ENCODE data around the gene AKAP6. TPM values are rescaled to one million over a fixed set of nuclear protein-coding genes. Genes with fewer than 3 reads are reported as not detected.

Gene AKAP6
- total RNA-seq, 1 experiment from 2014 or later: 1.9 TPM

DNA sequence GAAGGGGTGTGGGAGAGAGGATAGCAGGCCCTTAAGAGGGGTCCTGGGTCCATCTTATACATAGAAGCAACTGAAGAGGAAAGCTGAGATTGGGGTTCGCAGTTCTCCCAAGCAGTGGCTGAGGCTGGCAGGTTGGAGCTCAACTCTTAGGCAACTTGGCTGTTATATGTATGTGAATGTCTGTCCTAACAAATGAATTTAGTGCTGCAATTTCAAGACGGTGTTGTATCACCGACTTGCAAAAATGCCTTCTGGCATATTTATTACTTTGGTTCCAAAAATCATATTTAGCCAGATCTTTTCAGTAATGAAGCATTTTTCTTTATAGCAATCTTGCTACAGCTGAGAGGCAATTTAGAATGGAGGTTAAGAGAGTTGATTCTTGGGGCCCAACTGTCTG, 148.3 kb downstream of the AKAP6 start (continued):
- TF ChIP-seq CBX3 (IDR thresholded peaks at IDR 0.05; ENCODE audit: low read depth): no peak
- no peak for TF ChIP-seq TCF7L2 (IDR thresholded peaks at IDR 0.05; ENCODE audit: borderline replicate concordance, extremely low read depth, insufficient read depth, insufficient read length)
- no peak for TF ChIP-seq SP1 (IDR thresholded peaks at IDR 0.05; ENCODE audit: low read depth)
- no peak for TF ChIP-seq POLR2A (IDR thresholded peaks at IDR 0.05; ENCODE audit: borderline replicate concordance, extremely low read depth, insufficient read depth, insufficient read length)
- TF ChIP-seq, protein P1, sequence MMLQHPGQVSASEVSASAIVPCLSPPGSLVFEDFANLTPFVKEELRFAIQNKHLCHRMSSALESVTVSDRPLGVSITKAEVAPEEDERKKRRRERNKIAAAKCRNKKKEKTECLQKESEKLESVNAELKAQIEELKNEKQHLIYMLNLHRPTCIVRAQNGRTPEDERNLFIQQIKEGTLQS (IDR thresholded peaks at IDR 0.05): no peak

DNA sequence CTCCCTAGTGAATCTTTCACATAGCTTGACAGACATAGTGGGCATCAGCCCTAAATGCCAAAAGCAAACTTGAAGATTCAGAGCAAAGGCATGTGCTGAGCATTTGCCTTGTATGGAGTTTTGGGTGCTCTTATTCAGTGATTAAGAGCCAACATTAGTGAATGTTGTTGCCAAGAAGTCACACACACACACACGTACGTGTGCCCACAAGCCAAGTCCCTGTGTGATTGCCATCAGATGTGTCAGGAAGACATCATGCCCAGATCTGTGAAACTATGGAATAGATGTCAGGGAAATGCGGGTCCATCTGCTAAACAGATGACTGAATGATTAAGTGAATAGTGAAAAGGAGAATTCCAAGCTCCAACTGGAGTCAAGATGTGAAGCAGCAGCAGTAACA, 149.0 kb downstream of the AKAP6 start:
- ChIA-PET CTCF (no interaction called here), RAD21 (ENCODE audit: low non-redundant PET in 1 of 2, low total read pairs in 2 of 2, uncharacterized antibody in 2 of 2, unreplicated experiment in 2 of 2) (interaction anchor here in 1 of 2 experiments (0.7 kb wide), 1 partner anchor 1115 kb away, joined by 3 read pairs; no protein-coding TSS in a partner anchor), POLR2A (no interaction called here)
- Histone ChIP-seq H3K4me1 (ENCODE audit: control insufficient read depth in 1 of 2, insufficient read depth in 2 of 2, low read length in 2 of 2) (no peaks in the 10 kb centered on the region), H3K9me3 (ENCODE audit: control insufficient read depth in 1 of 2, insufficient read depth in 1 of 2, low read depth in 1 of 2, low read length in 2 of 2) (no peaks in the 10 kb centered on the region), H3K79me2 (ENCODE audit: insufficient read depth, low read length) (no peaks in the 10 kb centered on the region), H3K4me3 (replicated peaks in 1 of 2; ENCODE audit: low read depth in 1 of 2, low read length in 2 of 2) (no peak overlapping the region), H3K4me2 (ENCODE audit: low read length) (no peak overlapping the region), H3K27ac (ENCODE audit: low read depth, low read length) (no peak overlapping the region), H3K27me3 (ENCODE audit: insufficient read depth, low read length) (no peaks in the 10 kb centered on the region), H2AFZ (ENCODE audit: low read depth, low read length, poor library complexity, severe bottlenecking) (no peak overlapping the region), H4K20me1 (ENCODE audit: insufficient read depth) (no peaks in the 10 kb centered on the region), H3K9me2 (ENCODE audit: insufficient read depth) (no peaks in the 10 kb centered on the region), H3K36me3 (ENCODE audit: control insufficient read depth in 1 of 2, insufficient read depth in 2 of 2, low read length in 2 of 2) (no peaks in the 10 kb centered on the region), H3K9ac (ENCODE audit: low read length) (no peak overlapping the region)
- no peak for TF ChIP-seq SP1 (IDR thresholded peaks at IDR 0.05; ENCODE audit: low read depth)
- TF ChIP-seq EZH2phosphoT487 (IDR thresholded peaks at IDR 0.05; ENCODE audit: borderline replicate concordance): no peak
- no peak for TF ChIP-seq JUND (IDR thresholded peaks at IDR 0.05)
- TF ChIP-seq, protein P2, sequence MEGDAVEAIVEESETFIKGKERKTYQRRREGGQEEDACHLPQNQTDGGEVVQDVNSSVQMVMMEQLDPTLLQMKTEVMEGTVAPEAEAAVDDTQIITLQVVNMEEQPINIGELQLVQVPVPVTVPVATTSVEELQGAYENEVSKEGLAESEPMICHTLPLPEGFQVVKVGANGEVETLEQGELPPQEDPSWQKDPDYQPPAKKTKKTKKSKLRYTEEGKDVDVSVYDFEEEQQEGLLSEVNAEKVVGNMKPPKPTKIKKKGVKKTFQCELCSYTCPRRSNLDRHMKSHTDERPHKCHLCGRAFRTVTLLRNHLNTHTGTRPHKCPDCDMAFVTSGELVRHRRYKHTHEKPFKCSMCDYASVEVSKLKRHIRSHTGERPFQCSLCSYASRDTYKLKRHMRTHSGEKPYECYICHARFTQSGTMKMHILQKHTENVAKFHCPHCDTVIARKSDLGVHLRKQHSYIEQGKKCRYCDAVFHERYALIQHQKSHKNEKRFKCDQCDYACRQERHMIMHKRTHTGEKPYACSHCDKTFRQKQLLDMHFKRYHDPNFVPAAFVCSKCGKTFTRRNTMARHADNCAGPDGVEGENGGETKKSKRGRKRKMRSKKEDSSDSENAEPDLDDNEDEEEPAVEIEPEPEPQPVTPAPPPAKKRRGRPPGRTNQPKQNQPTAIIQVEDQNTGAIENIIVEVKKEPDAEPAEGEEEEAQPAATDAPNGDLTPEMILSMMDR (IDR thresholded peaks at IDR 0.05 in 2 of 3, conservative IDR thresholded peaks at IDR 0.05 in 1 of 3; ENCODE audit: borderline replicate concordance in 1 of 3, insufficient read depth in 1 of 3, low read depth in 2 of 3, low read length in 2 of 3): no peak
- TF ChIP-seq YY1 (IDR thresholded peaks at IDR 0.05; ENCODE audit: extremely low read depth, insufficient replicate concordance, low read depth, low read length): no peak
- no peak for TF ChIP-seq RAD21 (IDR thresholded peaks at IDR 0.05; ENCODE audit: low read depth)
- TF ChIP-seq SRF (IDR thresholded peaks at IDR 0.05; ENCODE audit: low read depth): no peak
- TF ChIP-seq POLR2A (IDR thresholded peaks at IDR 0.05; ENCODE audit: borderline replicate concordance, extremely low read depth, insufficient read depth, insufficient read length): no peak
- TF ChIP-seq TCF7L2 (IDR thresholded peaks at IDR 0.05; ENCODE audit: borderline replicate concordance, extremely low read depth, insufficient read depth, insufficient read length): no peak
- TF ChIP-seq EGR1 (IDR thresholded peaks at IDR 0.05; ENCODE audit: low read depth): no peak
- TF ChIP-seq, protein P1 (IDR thresholded peaks at IDR 0.05): no peak
- TF ChIP-seq ELF1 (IDR thresholded peaks at IDR 0.05; ENCODE audit: borderline replicate concordance, low read depth): no peak
- TF ChIP-seq POLR2AphosphoS5 (IDR thresholded peaks at IDR 0.05; ENCODE audit: low read depth, low read length): no peak
- no peak for TF ChIP-seq ZFX (IDR thresholded peaks at IDR 0.05)
- TF ChIP-seq, protein P3, sequence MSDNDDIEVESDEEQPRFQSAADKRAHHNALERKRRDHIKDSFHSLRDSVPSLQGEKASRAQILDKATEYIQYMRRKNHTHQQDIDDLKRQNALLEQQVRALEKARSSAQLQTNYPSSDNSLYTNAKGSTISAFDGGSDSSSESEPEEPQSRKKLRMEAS (IDR thresholded peaks at IDR 0.05): no peak
- ATAC-seq (no peak), DNase-seq (ENCODE audit: low read depth, low spot score) (no peak)
- intact Hi-C loops (cut with micrococcal nuclease): no loop called here
- no TSS peak for BruUV-seq (replicated peaks)
